ENCODE measurements around the gene SPECC1L.

DNA sequence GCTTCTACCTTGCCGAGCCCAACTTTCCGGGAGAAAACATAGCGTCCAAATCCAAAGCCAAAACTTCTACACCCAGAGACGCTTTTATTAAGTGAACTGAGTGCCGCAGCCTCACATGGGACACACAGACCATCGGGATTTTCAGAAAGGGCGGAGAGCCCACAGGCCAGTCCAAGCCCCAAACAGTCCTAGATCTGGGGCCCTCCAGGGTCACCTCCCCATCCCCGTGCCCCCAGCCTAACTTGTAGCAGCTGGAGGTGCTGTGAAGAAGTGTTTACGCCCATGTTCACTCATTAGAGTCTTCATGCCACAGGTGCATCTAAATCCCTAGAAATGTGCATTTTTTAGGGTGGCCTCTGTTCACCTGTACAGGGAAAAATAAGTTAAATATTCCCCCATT lies 142.6 kb downstream of the SPECC1L start:
- no peak for TF ChIP-seq POLR2A (IDR thresholded peaks at IDR 0.05; ENCODE audit: low read length)
- no peak for TF ChIP-seq GATA1 (IDR thresholded peaks at IDR 0.05; ENCODE audit: low read depth, low read length)
